SH-SY5Y (cell line): ENCODE data around the gene PCNX2.

Experiments used
- GATA2 ChIP-seq: IDR thresholded peaks from 2 replicates; pipeline ENCODE4 v1.6.1; 2011; ENCODE audit warnings: mild to moderate bottlenecking, low read depth, low read length
- GATA3 ChIP-seq: IDR thresholded peaks from 2 replicates; pipeline ENCODE4 v1.6.1; 2011; ENCODE audit warnings: low read depth, mild to moderate bottlenecking, low read length, moderate library complexity

PCNX2 gene

DNA sequence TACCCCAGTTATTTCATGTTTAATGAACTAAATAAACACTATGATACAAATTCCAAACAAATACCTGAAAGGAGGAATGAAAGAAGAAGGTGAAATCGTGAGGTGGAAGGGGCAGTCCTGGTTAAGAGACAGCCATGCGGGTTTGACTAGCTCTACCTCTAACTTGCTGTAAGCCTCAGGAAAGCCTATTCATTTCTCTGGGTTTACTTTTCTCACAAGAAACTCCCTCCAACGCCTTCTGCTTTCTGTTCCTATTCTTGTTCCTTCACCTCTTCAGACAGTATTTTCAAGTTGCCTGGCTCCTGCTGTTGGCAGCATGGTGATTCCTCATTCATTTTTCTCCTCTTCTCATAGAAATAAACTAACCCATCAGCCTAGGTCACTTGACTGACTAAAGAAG, 252.7 kb downstream of the PCNX2 start:
- TF ChIP-seq GATA3 (no peak), GATA2 (no peak)

DNA sequence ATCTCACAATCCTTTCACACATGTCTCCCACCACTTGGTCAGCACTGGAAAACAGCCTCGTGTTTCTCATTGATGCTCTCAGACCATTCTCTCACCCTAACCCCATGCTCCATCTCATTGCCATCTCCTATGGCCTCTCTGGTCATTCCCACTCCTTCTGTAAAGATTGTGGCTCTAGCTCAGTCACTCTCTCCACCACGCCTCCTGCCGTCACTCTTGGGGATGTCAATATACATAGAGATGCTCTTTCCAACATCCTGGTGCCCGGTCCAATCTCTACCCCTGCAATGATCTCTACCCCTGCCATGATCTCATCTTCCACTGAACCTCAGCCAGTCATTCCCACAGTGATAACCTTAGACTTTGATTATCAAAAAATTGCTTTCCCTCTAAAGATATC, 255.0 kb downstream of the PCNX2 start:
- TF ChIP-seq GATA2 (no peak), GATA3 (no peak)

DNA sequence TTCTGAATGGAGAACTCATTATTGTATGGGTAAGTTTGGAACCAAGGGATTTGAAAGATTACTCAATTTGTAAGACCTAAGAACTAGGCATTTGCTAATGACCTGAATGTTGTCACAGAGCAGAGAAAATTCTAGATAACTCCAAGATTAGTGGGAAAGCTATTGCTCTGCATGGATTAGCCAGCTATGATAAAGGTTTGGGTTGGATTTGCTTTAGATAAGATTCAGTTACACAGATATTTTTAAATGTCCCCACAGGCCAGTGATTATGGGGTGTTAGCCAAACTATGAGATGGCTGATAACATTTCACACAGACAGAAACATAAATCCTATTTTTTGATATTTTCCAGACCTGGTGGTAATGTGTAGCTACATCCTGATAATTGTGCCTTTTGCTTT, 256.9 kb downstream of the PCNX2 start:
- TF ChIP-seq GATA3 (peak; percentile 99), GATA2 (peak; percentile 98)

DNA sequence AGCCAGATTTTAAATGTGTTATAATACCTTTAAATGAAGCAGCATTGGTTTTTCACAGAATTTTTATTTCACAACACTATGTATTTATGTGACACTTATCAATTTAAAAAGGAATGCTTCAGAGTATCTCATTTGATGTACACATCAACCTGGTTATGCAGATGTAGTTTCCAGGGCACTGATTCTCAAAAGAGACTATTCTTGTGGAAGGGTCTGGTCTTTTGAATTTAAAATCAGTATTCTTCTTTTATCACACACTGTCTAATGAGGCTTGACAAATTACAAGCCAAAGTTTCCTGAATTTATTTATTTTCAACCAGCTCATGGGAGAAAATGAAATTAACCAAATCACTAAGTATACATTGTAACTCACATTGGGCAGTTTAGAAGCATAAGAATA, 257.7 kb downstream of the PCNX2 start:
- TF ChIP-seq GATA2 (no peak), GATA3 (no peak)

DNA sequence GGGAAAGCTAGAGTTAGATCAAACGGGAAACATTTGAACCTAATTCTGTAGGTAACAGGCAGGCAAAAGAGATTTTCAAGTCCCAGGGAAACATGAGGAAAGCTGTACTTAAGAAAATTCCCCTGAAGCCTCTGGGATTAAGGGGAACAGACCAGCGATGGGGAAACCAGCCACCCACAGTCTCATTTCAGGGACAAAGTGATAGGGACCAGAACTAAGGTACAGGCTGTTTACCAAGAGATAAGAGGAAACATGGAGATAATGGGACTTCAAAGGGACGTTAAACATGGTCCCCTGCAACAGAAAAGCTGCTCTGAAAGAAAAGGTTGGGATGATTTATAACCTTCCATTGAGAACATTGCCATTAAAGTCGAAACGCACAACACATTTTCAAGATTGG, 260.7 kb downstream of the PCNX2 start:
- TF ChIP-seq GATA2, result peak; percentile 73
- TF ChIP-seq GATA3, result no peak

DNA sequence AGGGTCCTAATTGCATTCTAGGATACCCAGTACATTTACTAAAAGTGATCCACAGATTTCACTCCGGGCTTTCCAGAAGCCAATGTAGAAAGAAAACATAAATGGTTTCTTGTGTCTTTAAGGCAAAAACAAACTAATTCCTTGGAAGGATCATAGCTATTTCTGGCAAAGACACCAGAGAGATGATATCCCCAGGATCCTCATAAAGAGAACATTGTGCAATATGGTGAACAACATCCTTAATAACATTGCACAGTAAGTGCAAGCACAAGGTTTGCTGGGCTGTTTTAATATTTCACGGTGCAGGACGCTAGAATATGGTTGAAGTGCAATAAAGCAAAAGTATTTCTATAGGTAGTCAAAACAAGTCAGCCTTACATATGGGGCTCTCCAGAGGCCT, 262.2 kb downstream of the PCNX2 start:
- TF ChIP-seq GATA3 (no peak), GATA2 (no peak)

DNA sequence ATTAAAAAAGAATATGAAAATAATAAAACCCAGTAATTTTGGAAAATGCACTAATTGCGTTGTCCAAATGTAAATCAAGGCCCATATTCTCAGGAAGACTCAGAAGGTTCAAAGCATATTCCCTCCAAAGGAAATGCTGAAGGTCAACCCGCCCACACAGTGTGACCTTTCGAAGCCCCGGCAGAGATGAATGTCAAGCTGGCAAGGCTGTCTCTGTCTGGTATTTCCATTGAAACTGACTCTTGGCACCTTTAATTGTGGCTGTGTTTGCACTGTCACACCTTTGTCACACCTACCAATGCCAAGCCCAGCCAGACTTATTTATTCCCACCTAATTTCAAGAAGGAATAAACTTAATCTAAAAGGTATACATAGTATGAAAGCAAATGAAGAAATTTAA, 262.6 kb downstream of the PCNX2 start:
- no peak for TF ChIP-seq GATA2
- no peak for TF ChIP-seq GATA3

DNA sequence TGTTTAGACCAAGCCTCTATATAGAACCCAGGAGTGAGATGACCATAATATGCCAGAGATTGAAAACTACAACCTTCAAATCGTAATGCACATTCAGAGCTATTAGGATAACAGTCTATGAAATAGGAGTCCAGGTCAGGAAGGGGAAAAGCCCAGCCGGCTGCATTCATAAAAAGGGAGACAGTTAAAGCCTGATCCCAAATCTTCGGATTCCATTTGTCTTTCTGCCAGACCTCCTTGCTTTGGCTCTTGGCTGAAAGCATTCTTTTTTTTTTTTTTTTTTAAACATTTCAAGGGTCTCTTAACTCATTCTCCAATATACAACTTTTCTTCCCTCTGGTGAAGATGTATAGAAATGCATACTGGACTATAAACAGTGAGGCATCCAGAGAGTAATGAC, 264.0 kb downstream of the PCNX2 start:
- TF ChIP-seq GATA3 (no peak), GATA2 (no peak)

DNA sequence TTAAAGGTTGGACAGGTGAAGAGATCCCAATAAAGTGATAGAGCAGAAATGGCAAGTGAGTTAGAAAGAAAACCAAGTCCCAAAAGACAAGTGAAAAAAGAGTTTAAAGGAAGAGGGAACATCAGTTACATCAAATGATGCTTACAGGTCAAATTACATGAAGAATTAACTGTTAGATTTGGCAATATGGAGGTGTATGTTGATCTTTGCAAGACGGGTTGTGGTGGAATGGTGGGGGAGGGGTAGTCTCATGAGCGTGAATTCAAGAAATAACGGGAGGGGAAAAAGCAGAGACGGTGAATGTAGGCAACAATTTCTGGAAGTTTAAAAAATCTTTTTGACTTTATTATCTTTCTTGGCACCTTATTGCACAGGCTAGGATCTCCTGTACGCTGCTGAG, 268.5 kb downstream of the PCNX2 start:
- TF ChIP-seq GATA3 (no peak), GATA2 (no peak)

DNA sequence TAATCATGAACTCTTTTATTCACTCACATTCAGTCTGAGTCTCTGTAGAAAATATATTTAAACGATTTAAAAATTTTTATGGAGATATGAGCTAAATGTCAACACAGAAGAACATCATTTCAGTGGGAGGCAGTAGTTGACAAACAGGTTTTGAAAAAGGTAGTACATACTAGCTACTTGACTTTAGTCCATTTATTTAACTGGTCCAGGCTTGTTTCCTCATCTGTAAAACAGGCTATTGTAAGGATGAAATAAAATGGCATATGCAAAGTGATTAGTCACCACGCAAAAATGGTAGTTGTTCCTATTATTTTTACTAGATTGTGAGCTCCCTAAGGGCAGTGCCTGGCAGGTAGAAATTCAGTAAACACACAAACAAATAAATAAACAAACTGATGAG, 270.0 kb downstream of the PCNX2 start:
- TF ChIP-seq GATA2 (no peak), GATA3 (no peak)

DNA sequence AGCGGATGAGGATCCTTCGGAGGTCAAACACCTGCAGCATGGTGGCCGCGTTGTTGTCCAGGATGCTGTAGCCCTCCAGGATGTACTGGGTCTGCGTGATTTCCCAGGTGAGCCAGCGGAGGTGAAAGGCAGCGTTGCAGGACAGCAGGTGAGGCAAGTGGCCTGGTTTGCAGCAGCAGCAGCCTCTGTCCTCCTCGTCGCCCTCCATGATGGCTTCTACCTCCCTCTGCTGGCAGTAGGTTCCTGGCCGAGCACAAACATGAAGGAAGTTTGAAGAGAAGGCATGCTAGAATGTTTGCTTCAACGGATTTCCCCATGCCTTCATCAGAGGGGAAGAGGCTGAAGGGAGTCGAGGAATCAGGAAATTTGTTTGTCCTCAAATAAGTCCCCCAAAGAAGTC, 270.4 kb downstream of the PCNX2 start:
- TF ChIP-seq GATA2 (no peak), GATA3 (no peak)

DNA sequence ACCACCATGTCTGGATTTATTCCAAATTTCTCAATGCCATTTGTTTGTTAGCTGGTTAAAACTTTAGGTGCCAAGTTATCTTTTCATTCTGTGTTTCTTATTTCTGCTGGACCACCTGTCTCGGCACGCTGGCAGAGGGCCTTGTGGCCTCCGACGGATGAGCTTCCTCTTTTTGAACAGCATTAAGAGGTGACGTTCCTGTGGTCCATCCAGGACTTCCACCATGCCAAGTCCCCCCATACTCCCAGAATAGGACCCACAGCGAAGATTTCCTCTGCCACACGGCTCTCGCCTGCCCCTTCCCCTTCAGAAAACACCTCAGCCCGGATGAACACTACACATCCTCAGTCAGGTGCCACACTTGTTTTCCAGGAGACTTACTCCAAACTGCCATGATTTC, 271.3 kb downstream of the PCNX2 start:
- TF ChIP-seq GATA3 (no peak), GATA2 (no peak)

DNA sequence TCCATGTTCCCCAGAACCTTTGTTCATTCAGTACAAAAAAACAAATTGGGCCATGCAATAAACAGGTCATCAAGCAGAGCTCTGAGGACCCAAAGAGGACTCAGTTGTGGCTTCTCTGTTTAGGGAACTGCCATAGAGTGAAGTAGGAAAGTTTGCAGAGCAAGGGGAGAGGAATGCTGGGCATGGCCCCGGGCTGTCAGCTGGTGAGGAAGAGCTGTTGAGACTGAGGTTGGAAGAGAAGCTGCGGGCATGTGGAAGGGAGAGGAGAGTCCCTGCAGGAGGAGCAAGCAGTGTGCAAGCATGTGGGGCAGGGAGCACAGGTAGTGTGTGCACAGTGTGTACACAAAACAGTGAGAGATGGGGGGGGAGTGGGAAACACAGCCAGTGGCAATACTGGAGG, 273.3 kb downstream of the PCNX2 start:
- TF ChIP-seq GATA3 (no peak), GATA2 (no peak)

DNA sequence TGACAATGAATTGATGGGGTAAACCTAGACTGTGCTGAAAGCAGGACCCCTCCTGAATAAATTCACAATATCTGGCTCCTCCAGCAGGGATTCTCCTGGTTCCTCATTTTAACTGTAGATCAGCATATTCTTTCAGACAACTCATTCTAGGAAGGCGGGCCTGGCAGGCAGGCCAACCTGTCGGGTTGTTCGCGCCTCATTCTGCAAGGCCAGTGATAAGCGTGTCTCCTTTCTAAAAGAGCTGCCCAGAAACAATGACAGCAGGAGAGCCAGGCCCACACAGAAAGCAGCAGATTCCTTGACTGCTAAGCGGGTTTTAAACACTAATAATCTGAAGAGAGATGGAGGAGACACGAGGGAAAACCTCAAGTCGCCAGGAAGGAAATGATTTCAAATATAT, 275.1 kb downstream of the PCNX2 start:
- TF ChIP-seq GATA2 (no peak), GATA3 (no peak)

DNA sequence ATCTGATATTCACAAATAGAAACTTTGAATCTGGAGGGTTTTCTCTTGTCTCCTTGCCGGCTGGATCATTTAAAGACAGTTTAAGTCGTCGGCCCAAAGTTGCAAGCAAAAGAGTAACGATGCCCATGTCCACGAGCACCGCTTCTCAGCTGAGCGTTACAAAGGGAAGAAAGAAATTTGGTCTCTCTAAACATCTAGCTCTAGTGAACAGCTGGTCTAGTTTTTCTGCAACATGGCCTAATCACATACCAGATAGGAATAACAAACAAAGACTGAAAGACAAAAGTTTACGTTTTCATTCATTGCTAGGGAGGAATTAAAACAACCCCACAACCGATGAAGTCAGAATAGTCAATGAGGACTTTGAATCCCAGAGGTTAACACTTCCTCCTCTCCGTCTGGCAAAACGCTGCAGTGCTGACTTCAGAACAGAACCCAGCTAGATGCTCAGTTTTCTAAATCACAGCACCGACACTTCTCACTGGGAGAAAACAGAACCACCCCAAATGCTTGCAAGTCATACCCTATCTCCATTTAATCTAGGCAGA, 275.7 kb downstream of the PCNX2 start:
- TF ChIP-seq GATA3 (no peak), GATA2 (no peak)

DNA sequence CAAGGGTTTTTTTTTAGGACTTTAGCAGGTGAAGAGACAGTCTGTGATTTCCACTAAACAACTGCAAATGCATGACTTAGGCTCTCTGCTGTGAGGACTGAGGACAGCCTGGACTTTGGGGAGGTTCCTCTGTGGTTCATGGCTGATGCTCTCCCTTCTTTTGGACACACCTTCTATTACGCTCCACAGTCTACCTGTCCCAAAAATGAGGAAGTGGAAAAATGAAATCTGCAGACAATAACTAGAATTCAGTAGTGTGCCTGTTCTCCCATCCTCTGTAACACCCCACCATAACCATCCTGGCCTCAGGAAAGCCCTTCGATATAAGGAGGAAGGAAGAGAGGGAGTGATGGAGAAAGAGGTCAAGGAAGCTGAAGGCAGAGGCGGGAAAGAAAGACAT, 276.4 kb downstream of the PCNX2 start:
- TF ChIP-seq GATA2 (no peak), GATA3 (no peak)
